ENCODE results near the gene ARGLU1.

Gene ARGLU1

GRCh38 chr13:106526738-106527444, 41.0 kb downstream of the ARGLU1 start:
- no peak for DNase-seq (ENCODE audit: low read depth in 3 of 3)

GRCh38 chr13:106525865-106526264, 42.1 kb downstream of the ARGLU1 start:
- DNase-seq (ENCODE audit: low read depth in 3 of 3): no peak

GRCh38 chr13:106524108-106524507, 43.8 kb downstream of the ARGLU1 start:
- DNase-seq (ENCODE audit: low read depth in 3 of 3): no peak

- DNase-seq (ENCODE audit: low read depth in 3 of 3): no peak
Observed at GRCh38 chr13:106523576-106523975, 44.4 kb downstream of the ARGLU1 start.

GRCh38 chr13:106522898-106523525, 44.9 kb downstream of the ARGLU1 start:
- DNase-seq (ENCODE audit: low read depth in 3 of 3): no peak

GRCh38 chr13:106522112-106522705, 45.7 kb downstream of the ARGLU1 start:
- no peak for DNase-seq (ENCODE audit: low read depth in 3 of 3)

GRCh38 chr13:106521095-106521799, 46.7 kb downstream of the ARGLU1 start:
- no peak for DNase-seq (ENCODE audit: low read depth in 3 of 3)

- DNase-seq (ENCODE audit: low read depth in 3 of 3): no peak
Observed at GRCh38 chr13:106520251-106521054, 47.5 kb downstream of the ARGLU1 start.

- no peak for DNase-seq (ENCODE audit: low read depth in 3 of 3)
Observed at GRCh38 chr13:106518512-106518911, 49.4 kb downstream of the ARGLU1 start.

GRCh38 chr13:106517109-106517847, 50.7 kb downstream of the ARGLU1 start:
- no peak for DNase-seq (ENCODE audit: low read depth in 3 of 3)

- DNase-seq (ENCODE audit: low read depth in 3 of 3): no peak
Observed at GRCh38 chr13:106515635-106516254, 52.2 kb downstream of the ARGLU1 start.

GRCh38 chr13:106514928-106515634, 52.9 kb downstream of the ARGLU1 start:
- DNase-seq (ENCODE audit: low read depth in 3 of 3): no peak

GRCh38 chr13:106513025-106513983, 54.6 kb downstream of the ARGLU1 start:
- DNase-seq (ENCODE audit: low read depth in 3 of 3): no peak

- no peak for DNase-seq (ENCODE audit: low read depth in 3 of 3)
Observed at GRCh38 chr13:106507560-106508274, 60.2 kb downstream of the ARGLU1 start.

GRCh38 chr13:106506286-106506685, 61.7 kb downstream of the ARGLU1 start:
- no peak for DNase-seq (ENCODE audit: low read depth in 3 of 3)

- DNase-seq (ENCODE audit: low read depth in 3 of 3): no peak
Observed at GRCh38 chr13:106505732-106506131, 62.2 kb downstream of the ARGLU1 start.

- DNase-seq (ENCODE audit: low read depth in 3 of 3): no peak
Observed at GRCh38 chr13:106505295-106505694, 62.6 kb downstream of the ARGLU1 start.
